ENCODE data around the gene TNFRSF8. TPM values are rescaled to one million over a fixed set of nuclear protein-coding genes. Genes with fewer than 3 reads are reported as not detected.

Gene TNFRSF8
- total RNA-seq, 2 donors from 2014 or later: 3.0 to 6.0 TPM

DNA sequence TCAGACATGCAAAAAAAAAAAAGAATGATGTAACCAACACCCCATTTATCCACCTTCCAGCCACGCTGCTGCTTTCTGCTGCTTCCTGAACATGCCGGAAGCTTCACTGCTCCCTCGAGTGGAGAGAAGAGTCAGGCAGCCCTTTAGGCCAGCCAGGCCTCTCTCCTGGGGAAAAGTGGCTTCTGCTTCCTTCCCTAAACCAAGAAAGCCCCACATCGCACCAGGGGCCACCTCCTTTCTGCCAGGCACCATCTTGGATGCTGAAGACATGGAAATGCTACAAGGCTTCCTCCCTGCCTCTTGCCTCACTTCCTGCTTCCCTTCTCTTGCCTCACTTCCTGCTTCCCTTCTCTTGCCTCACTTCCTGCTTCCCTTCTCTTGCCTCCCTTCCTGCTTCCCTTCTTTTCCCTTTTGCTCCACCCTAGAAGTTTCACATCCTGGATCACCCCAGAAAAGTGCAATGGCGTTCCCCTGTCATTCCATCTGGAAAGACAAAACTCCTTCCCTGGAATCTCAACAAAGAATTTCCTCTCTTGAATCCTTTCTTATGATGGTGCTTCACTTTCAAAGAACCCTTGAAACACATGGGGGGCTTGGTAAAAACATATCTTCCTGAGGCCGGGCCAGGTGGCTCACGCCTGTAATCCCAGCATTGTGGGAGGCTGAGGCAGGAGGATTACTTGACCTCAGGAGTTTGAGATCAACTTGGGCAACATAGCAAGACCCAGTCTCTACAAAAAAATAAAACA, 18.7 kb downstream of the TNFRSF8 start:
- H3K27me3 ChIP-seq: no peaks in the 10 kb centered on the region
- H3K4me1 ChIP-seq: no peaks in the 10 kb centered on the region
- H3K27ac ChIP-seq: no peak overlapping the region
- H3K36me3 ChIP-seq: no peaks in the 10 kb centered on the region
- H3K9me3 ChIP-seq: peaks cover 0 to 13% of the 10 kb centered on the region in 2 donors
- no peak overlapping the region for H3K4me3 ChIP-seq
- no peak for TF ChIP-seq CTCF (IDR thresholded peaks at IDR 0.05)
- no peak for DNase-seq (ENCODE audit: low spot score)

GRCh38 chr1:12082988-12083387, 19.9 kb downstream of the TNFRSF8 start:
- no peaks in the 10 kb centered on the region for H3K4me1 ChIP-seq
- H3K4me3 ChIP-seq: no peak overlapping the region
- no peak for TF ChIP-seq CTCF (IDR thresholded peaks at IDR 0.05)
- H3K36me3 ChIP-seq: no peaks in the 10 kb centered on the region
- peaks cover 0 to 13% of the 10 kb centered on the region in 2 donors for H3K9me3 ChIP-seq
- no peaks in the 10 kb centered on the region for H3K27me3 ChIP-seq
- H3K27ac ChIP-seq: no peak overlapping the region
- no peak for DNase-seq (ENCODE audit: low spot score)

DNA sequence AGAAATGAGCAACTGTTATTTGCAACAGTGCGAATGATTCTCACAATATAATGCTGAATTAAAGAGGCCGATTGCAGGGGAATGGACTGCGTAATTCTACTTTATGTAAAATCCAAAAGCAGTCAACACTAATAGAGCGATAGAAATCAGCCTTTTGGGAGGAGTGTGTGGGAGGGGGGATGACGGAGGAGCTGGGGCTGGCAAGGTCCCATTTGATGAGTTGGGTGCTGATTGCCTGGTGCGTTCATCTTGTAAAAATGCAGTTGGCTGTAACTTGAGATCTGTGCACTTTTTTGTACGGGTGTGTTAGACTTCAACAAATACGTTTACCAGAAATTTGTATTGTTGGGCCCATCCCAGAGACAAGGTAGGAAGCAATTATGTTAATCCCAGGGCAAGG, 20.7 kb downstream of the TNFRSF8 start:
- Histone ChIP-seq H3K9me3 (peaks cover 0 to 13% of the 10 kb centered on the region in 2 donors), H3K27me3 (no peaks in the 10 kb centered on the region), H3K27ac (no peak overlapping the region), H3K4me1 (no peaks in the 10 kb centered on the region), H3K36me3 (no peaks in the 10 kb centered on the region), H3K4me3 (no peak overlapping the region)
- DNase-seq (ENCODE audit: low spot score): no peak
- no peak for TF ChIP-seq CTCF (IDR thresholded peaks at IDR 0.05)

DNA sequence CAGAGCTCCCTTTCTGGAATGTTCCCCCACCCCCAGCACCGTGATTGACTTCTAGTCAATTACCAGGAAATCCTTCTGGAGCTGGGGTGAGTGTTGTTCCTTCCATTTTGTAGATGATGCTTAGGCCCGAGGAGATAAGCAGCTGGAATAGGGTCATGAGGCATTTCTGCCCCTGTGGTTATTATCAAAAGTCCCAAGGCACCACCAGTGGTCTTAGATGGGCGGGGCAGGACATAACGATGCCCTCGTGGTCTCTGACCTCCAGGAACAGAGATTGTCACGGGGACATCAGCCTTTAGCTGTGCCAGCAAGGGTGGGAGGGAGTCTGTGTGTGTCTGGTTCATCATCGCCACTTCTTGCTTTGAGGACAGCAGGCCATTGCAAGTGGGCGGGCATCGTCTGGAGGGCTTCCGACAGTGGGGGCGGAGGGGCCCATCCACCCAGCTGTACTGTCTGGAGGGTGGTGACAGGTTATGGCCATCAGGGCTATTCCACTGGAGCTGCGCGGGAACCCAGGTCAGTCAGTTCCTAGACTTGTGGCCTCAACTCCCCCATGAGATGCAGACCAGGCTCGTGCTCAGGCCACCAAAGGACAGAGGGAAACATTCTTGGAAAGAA, 22.6 kb downstream of the TNFRSF8 start:
- Histone ChIP-seq H3K27me3 (no peaks in the 10 kb centered on the region), H3K27ac (no peak overlapping the region), H3K36me3 (no peaks in the 10 kb centered on the region), H3K9me3 (peaks cover 0 to 13% of the 10 kb centered on the region in 2 donors), H3K4me3 (no peak overlapping the region), H3K4me1 (no peaks in the 10 kb centered on the region)
- no peak for DNase-seq (ENCODE audit: low spot score)
- TF ChIP-seq CTCF (IDR thresholded peaks at IDR 0.05): no peak

DNA sequence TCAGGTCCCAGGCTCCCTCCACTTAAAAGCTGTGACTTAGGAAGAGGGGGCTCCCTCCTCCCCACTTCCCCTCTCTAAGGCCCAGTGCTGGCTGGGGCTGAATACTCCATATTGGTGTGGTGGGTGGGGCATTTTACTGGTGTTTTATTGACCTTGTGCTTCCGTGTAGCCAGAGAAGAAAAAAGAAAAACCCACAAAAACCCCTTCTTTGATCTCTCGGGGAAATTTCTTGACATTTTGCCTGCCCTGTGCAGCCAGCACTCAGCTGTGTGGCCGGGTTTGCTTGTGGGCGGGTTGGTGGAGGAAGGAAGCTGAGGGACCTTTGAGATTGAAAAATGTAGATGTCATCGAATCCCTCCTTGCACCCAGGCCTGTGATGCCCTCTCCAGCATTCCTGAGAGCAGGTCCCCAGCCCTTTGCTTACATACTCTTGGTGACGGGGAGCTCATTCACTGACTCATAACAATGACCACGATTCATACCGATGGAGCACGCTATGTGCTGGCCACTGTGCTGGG, 24.8 kb downstream of the TNFRSF8 start:
- no peak overlapping the region for H3K4me3 ChIP-seq
- H3K9me3 ChIP-seq: peaks cover 0 to 8% of the 10 kb centered on the region in 2 donors
- no peaks in the 10 kb centered on the region for H3K27me3 ChIP-seq
- no peak for DNase-seq (ENCODE audit: low spot score)
- no peak for TF ChIP-seq CTCF (IDR thresholded peaks at IDR 0.05)
- no peaks in the 10 kb centered on the region for H3K36me3 ChIP-seq
- H3K27ac ChIP-seq: no peak overlapping the region
- no peaks in the 10 kb centered on the region for H3K4me1 ChIP-seq
